T-cell (primary cell): ENCODE results near the gene ZNF581. TPM values are rescaled to one million over a fixed set of nuclear protein-coding genes. Genes with fewer than 3 reads are reported as not detected.

ENCODE experiments used
- ATAC-seq, 4 experiments: fragments of 200-7000 bp in 3 of 4; fragments of 150-1000 bp in 1 of 4; cut with Tn5 transposase; replicated peaks in 1 of 4; 1 replicate in 3 of 4; 2 replicates in 1 of 4; pipeline ENCODE4 v1.10.0; 2021; ENCODE audit warnings: moderate library complexity in 3 of 4, mild to moderate bottlenecking in 2 of 4, moderate number of reproducible peaks in 1 of 4
- CTCF ChIA-PET, 2 donors: fragments of 300-600 bp; sonication (Branson Sonifier 250); formaldehyde crosslinking; loops; one replicate each; lab custom pipeline; 2022; ENCODE audit warnings: antibody characterized with exemption in 2 of 2; lab: Charles Lee
- POLR2A ChIA-PET, 2 donors: fragments of 300-600 bp; sonication (Branson Sonifier 250); formaldehyde crosslinking; loops; one replicate each; lab custom pipeline; 2022; ENCODE audit warnings: antibody characterized with exemption in 2 of 2; lab: Charles Lee
- DNase-seq, 35 experiments: peaks; one replicate each; pipeline versions ENCODE4 v3.0.0 to v3.0.0-alpha.2; 2013 to 2023
- H3K27ac ChIP-seq: one replicate; pipeline ENCODE4 v1.5.1; 2013; ENCODE audit warnings: low read length
- H3K27me3 ChIP-seq, 2 experiments: replicated peaks in 1 of 2; 1 replicate in 1 of 2; 2 replicates in 1 of 2; pipeline versions ENCODE4 v1.6.1 to v1.7.0; 2013; ENCODE audit warnings: low read length in 1 of 2, mixed read lengths in 1 of 2; ENCODE audit not compliant: control insufficient read depth in 2 of 2, insufficient read depth in 2 of 2; ENCODE audit errors: extremely low read depth in 1 of 2
- H3K36me3 ChIP-seq, 2 donors: 1 replicate in 1 of 2; 2 replicates in 1 of 2; pipeline versions ENCODE4 v1.6.1 to v1.7.0; 2013; ENCODE audit warnings: low read length in 1 of 2; ENCODE audit not compliant: control insufficient read depth in 2 of 2, insufficient read depth in 1 of 2; ENCODE audit errors: extremely low read depth in 1 of 2
- H3K4me1 ChIP-seq, 2 experiments: 1 replicate in 1 of 2; 2 replicates in 1 of 2; pipeline versions ENCODE4 v1.6.1 to v1.7.0; 2013; ENCODE audit warnings: low read length in 2 of 2, mixed read lengths in 1 of 2; ENCODE audit not compliant: insufficient read depth in 2 of 2, control insufficient read depth in 1 of 2; ENCODE audit errors: extremely low read depth in 1 of 2
- H3K4me3 ChIP-seq, 2 donors: 1 replicate in 1 of 2; 2 replicates in 1 of 2; pipeline versions ENCODE4 v1.5.1 to v1.7.0; 2013; ENCODE audit warnings: mild to moderate bottlenecking in 2 of 2, low read length in 1 of 2, moderate library complexity in 1 of 2; ENCODE audit not compliant: control insufficient read depth in 1 of 2; ENCODE audit errors: extremely low read depth in 1 of 2
- H3K9me3 ChIP-seq: 2 replicates; pipeline ENCODE4 v1.7.0; 2013
- H3K27ac Mint-ChIP-seq, 2 donors: one replicate each; pipeline ENCODE4 v1.8.0; 2020 to 2021; ENCODE audit warnings: mild to moderate bottlenecking in 2 of 2, mixed read lengths in 2 of 2
- H3K27me3 Mint-ChIP-seq, 2 donors: one replicate each; pipeline ENCODE4 v1.8.0; 2021 to 2022; ENCODE audit warnings: mixed read lengths in 2 of 2
- H3K36me3 Mint-ChIP-seq: one replicate; pipeline ENCODE4 v1.8.0; 2021; ENCODE audit warnings: mixed read lengths
- H3K4me1 Mint-ChIP-seq, 3 donors: one replicate each; pipeline ENCODE4 v1.8.0; 2020 to 2022; ENCODE audit warnings: mixed read lengths in 3 of 3, mild to moderate bottlenecking in 1 of 3
- H3K4me3 Mint-ChIP-seq, 3 donors: one replicate each; pipeline ENCODE4 v1.8.0; 2020 to 2022; ENCODE audit warnings: mild to moderate bottlenecking in 3 of 3, mixed read lengths in 3 of 3, moderate library complexity in 3 of 3
- H3K9me3 Mint-ChIP-seq, 3 donors: one replicate each; pipeline ENCODE4 v1.8.0; 2020 to 2022; ENCODE audit warnings: mixed read lengths in 3 of 3
- WGBS: methylation state at CpG from one replicate; pipeline ENCODE4 v1.1.5; 2013; ENCODE audit warnings: missing lambda C conversion rate; ENCODE audit not compliant: insufficient coverage; 5-methylcytosine and 5-hydroxymethylcytosine counted together
- total RNA-seq, 35 experiments: library from RNA in 6 of 35; stranded (reverse) in 6 of 35; fragments of 120-200 nt in 1 of 35; gene quantifications; one replicate each; pipeline versions ENCODE4 v1.2.1 to v1.2.4 and lab custom pipeline; 2013 to 2026

The ZNF581 gene
- total RNA-seq, 5 donors from 2014 or later (not counting 1 experiment from before 2014, with no cell fraction given): 26.4 to 38.7 (median 31.9) TPM

DNA sequence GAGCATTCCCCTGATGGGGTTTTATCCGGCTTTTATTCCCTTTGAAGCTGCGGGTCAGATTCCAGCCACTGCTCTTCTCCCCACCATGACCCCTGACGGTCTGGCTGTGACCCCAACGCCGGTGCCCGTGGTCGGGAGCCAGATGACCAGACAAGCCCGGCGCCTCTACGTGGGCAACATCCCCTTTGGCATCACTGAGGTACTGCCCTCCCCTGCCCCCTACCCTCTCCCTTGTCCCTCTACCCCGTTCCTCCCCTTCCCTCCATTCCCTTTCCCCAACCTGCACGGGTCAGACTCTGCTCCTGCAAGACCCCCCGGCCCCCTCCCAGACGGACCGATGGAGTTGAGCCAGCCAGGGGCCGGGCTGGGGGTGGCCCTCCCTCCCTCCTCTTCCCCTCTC is 17.5 kb downstream of the ZNF581 start:
- Histone ChIP-seq H3K36me3 (peaks cover 9 to 79% of the 10 kb centered on the region in 2 donors), H3K27me3 (no peaks in the 10 kb centered on the region), H3K4me1 (peaks cover 16 to 55% of the 10 kb centered on the region in 2 experiments), H3K9me3 (no peaks in the 10 kb centered on the region), H3K27ac (no peak overlapping the region), H3K4me3 (no peak overlapping the region)
- Mint-ChIP-seq H3K27me3 (no peaks in the 10 kb centered on the region), H3K36me3 (peaks cover 45% of the 10 kb centered on the region), H3K9me3 (no peaks in the 10 kb centered on the region), H3K27ac (no peak overlapping the region), H3K4me1 (peaks cover 55 to 67% (median 58%) of the 10 kb centered on the region in 3 donors), H3K4me3 (no peak overlapping the region)
- ChIA-PET CTCF (no interaction called here), POLR2A (interaction anchor here in 1 of 2 donors (0.7 kb wide), 1 partner anchor 9 kb away, joined by 3 read pairs; no protein-coding TSS in a partner anchor)
- 95% methylated on average over 10 of the region's 16 CpGs for WGBS
- DNase-seq (no peak), ATAC-seq (no peak)

DNA sequence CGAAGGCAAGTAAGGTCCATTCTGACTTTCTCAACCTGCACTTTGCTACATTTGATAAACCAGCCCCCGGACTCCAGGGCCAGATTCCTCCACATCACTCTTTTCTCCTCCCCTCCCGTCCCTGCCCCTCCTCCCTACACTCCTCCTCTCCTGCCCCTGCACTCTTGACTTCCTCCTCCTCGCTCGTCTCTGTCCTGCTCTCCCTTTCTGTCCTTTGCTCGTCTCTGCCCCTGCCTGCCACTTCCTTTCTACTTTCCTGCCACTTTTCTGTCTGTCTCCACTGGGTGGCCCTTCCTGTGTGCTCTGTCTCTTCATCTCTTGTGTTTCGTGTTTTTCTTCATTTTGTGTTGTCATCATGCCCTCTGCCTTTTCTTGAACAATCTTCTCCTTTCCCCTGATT is 18.4 kb downstream of the ZNF581 start:
- no peaks in the 10 kb centered on the region for H3K27me3 Mint-ChIP-seq
- H3K36me3 ChIP-seq: peaks cover 16 to 88% of the 10 kb centered on the region in 2 donors
- CTCF ChIA-PET: no interaction called here
- no peaks in the 10 kb centered on the region for H3K9me3 ChIP-seq
- POLR2A ChIA-PET: no interaction called here
- DNase-seq (no peak), ATAC-seq (no peak)
- H3K4me3 ChIP-seq: no peak overlapping the region
- no peak overlapping the region for H3K27ac ChIP-seq
- H3K4me1 Mint-ChIP-seq: peaks cover 49 to 64% (median 56%) of the 10 kb centered on the region in 3 donors
- H3K4me1 ChIP-seq: peaks cover 9 to 54% of the 10 kb centered on the region in 2 experiments
- WGBS: 69% methylated on average over 7 of the region's 7 CpGs
- no peak overlapping the region for H3K27ac Mint-ChIP-seq
- H3K27me3 ChIP-seq: no peaks in the 10 kb centered on the region
- no peaks in the 10 kb centered on the region for H3K9me3 Mint-ChIP-seq
- H3K36me3 Mint-ChIP-seq: peaks cover 45% of the 10 kb centered on the region
- H3K4me3 Mint-ChIP-seq: no peak overlapping the region

DNA sequence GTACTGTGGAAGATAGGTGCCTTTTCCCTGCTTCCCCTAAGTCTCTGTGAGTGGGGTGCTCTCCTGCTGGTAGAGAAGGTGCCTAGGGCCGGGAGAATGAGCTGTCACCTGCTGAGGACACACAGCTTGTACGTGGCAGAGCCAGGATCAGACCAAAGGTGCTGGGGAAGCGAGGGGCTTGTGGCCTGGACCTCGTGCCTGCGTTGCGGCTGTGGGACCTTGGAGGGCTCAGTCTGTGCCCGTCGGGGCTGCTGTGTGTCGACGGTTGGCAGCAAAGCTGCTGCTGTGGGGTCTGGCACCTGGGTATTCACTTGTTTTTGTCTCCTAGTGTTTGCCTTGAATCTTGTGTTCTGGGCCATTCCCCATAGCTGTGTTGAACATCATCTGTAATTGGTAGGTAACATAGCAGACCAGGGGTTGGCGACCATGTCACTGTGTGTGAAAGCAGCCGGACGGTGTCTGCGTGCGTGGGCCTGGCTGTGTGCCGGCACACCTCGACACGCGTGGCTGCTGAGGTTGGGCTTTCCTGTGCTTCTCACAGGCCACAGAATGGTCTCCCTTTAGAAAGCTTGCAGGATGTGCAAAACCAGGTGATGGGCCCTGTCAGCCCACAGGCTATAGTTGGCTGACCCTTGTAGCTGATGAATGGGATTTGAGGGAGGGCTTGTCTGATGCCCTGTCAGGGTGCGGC is 20.5 kb downstream of the ZNF581 start:
- WGBS: 98% methylated on average over 19 of the region's 20 CpGs
- ChIA-PET POLR2A (no interaction called here), CTCF (no interaction called here)
- Histone ChIP-seq H3K9me3 (no peaks in the 10 kb centered on the region), H3K36me3 (peaks cover 24 to 90% of the 10 kb centered on the region in 2 donors), H3K27me3 (no peaks in the 10 kb centered on the region), H3K4me1 (peaks cover 0 to 47% of the 10 kb centered on the region in 2 experiments), H3K27ac (no peak overlapping the region), H3K4me3 (no peak overlapping the region)
- H3K27ac Mint-ChIP-seq: no peak overlapping the region
- H3K36me3 Mint-ChIP-seq: peaks cover 40% of the 10 kb centered on the region
- ATAC-seq: no peak
- no peak overlapping the region for H3K4me3 Mint-ChIP-seq
- no peaks in the 10 kb centered on the region for H3K27me3 Mint-ChIP-seq
- no peak for DNase-seq
- H3K9me3 Mint-ChIP-seq: no peaks in the 10 kb centered on the region
- H3K4me1 Mint-ChIP-seq: peaks cover 37 to 46% (median 40%) of the 10 kb centered on the region in 3 donors

DNA sequence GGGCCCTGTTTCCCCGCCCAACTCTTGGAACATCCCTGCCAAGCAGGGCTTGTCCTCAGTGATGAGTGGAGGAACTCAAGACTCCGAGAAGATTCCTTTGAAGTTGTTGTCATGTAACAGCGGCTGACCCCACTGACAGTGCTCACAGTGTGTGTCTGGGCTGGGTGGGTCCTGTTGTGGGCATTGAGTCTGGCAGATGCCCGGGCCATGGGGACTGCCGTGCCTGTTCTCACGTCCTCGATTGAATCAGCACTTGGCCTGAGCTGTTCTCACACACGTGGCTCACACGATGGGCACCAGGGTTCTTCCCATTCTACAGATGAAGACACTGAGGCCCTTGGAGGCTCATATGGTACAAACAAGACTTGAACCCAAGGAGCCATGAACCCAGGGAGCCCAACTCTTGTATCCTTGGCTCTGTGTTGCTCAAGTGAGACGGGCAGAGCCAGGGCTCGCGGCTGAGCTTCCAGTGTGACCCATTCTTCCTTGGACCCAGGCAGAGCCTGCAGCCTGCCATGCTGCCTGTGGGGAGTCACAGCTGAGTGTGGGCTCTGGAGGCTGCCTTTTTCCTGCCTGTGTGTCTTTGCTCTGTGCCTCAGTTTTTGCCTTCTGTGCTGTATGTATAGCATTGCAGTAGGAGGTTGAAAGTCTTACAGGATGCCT is 23.0 kb downstream of the ZNF581 start:
- no peak overlapping the region for H3K27ac Mint-ChIP-seq

DNA sequence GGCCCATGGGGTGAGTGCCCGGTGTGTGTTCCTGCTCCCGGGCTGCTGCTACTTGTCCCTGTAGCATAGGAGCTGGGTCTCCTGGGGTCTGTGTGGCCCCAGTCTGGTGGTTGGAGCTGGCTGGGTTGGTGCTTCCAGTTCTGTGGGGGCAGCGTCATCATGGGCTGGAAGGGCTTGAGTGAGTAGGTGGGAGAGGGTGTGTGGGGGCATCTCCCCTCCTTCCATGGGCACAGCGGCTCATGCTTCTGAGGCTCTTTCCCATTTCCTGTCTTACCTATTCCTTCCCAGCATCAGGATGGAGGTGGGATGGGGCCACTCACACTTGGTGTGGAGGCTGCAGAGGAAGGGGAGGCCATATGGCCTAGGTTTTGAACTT is 23.5 kb downstream of the ZNF581 start:
- H3K36me3 ChIP-seq: peaks cover 34 to 82% of the 10 kb centered on the region in 2 donors
- no peaks in the 10 kb centered on the region for H3K9me3 Mint-ChIP-seq
- WGBS: 100% methylated on average over 2 of the region's 4 CpGs
- no peaks in the 10 kb centered on the region for H3K27me3 Mint-ChIP-seq
- no peak for DNase-seq
- no peak overlapping the region for H3K4me3 Mint-ChIP-seq
- H3K36me3 Mint-ChIP-seq: peaks cover 44% of the 10 kb centered on the region
- no peaks in the 10 kb centered on the region for H3K9me3 ChIP-seq
- no peak overlapping the region for H3K4me3 ChIP-seq
- ChIA-PET CTCF (no interaction called here), POLR2A (interaction anchor here in 1 of 2 donors (0.6 kb wide), 1 partner anchor 1801 kb away, joined by 3 read pairs; no protein-coding TSS in a partner anchor)
- ATAC-seq: no peak
- no peak overlapping the region for H3K27ac Mint-ChIP-seq
- H3K4me1 Mint-ChIP-seq: peaks cover 39 to 48% (median 47%) of the 10 kb centered on the region in 3 donors
- no peak overlapping the region for H3K27ac ChIP-seq
- peaks cover 0 to 47% of the 10 kb centered on the region in 2 experiments for H3K4me1 ChIP-seq
- no peaks in the 10 kb centered on the region for H3K27me3 ChIP-seq

More for the DNA sequence above, 23.0 kb downstream of the ZNF581 start:
- Histone ChIP-seq H3K4me3 (no peak overlapping the region), H3K4me1 (peaks cover 0 to 46% of the 10 kb centered on the region in 2 experiments), H3K27ac (no peak overlapping the region), H3K9me3 (no peaks in the 10 kb centered on the region), H3K27me3 (no peaks in the 10 kb centered on the region), H3K36me3 (peaks cover 37 to 87% of the 10 kb centered on the region in 2 donors)
- ChIA-PET POLR2A (no interaction called here), CTCF (interaction anchor here in 1 of 2 donors (0.6 kb wide), 1 partner anchor 197 kb away, joined by 3 read pairs; no protein-coding TSS in a partner anchor)
- Mint-ChIP-seq H3K4me1 (peaks cover 42 to 50% (median 46%) of the 10 kb centered on the region in 3 donors), H3K27me3 (no peaks in the 10 kb centered on the region), H3K9me3 (no peaks in the 10 kb centered on the region), H3K4me3 (no peak overlapping the region), H3K36me3 (peaks cover 49% of the 10 kb centered on the region)
- no peak for DNase-seq
- WGBS: 95% methylated on average over 12 of the region's 12 CpGs
- no peak for ATAC-seq

DNA sequence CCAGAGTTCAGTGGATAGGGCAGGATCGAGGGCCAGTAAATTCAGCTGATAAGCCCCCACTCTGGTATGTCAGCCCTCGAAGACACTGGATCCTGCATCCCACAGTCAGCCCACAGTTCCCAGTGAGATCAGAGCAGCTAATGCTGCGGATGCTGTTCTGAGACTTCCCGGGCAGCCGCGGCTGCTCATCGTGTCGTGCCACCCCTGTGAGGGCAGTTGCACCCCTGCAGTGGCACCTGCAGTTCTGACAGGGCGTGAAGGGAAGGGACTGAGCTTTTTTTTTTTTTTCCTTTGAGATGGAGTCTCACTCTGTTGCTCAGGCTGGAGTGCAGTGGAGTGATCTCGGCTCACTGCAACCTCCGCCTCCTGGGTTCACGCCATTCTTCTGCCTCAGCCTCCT is 24.1 kb downstream of the ZNF581 start:
- POLR2A ChIA-PET: interaction anchor here in 1 of 2 donors (0.6 kb wide), 1 partner anchor 1801 kb away, joined by 3 read pairs; no protein-coding TSS in a partner anchor
- H3K36me3 Mint-ChIP-seq: peaks cover 45% of the 10 kb centered on the region
- ATAC-seq: no peak

More for the DNA sequence above, 24.1 kb downstream of the ZNF581 start:
- peaks cover 0 to 45% of the 10 kb centered on the region in 2 experiments for H3K4me1 ChIP-seq
- no peak for DNase-seq
- peaks cover 33 to 78% of the 10 kb centered on the region in 2 donors for H3K36me3 ChIP-seq
- peaks cover 41 to 52% (median 50%) of the 10 kb centered on the region in 3 donors for H3K4me1 Mint-ChIP-seq
- H3K27ac Mint-ChIP-seq: peak overlapping the region in 1 of 2 donors; percentile 16
- no peak overlapping the region for H3K27ac ChIP-seq
- H3K9me3 ChIP-seq: no peaks in the 10 kb centered on the region
- CTCF ChIA-PET: interaction anchor here in 1 of 2 donors (1.4 kb wide), 1 partner anchor 11 kb away, joined by 4 read pairs; no protein-coding TSS in a partner anchor
- no peaks in the 10 kb centered on the region for H3K27me3 Mint-ChIP-seq
- H3K27me3 ChIP-seq: no peaks in the 10 kb centered on the region
- H3K4me3 Mint-ChIP-seq: no peak overlapping the region
- H3K9me3 Mint-ChIP-seq: no peaks in the 10 kb centered on the region
- H3K4me3 ChIP-seq: no peak overlapping the region
- WGBS: 97% methylated on average over 6 of the region's 12 CpGs
